GM21576 (cell line): ENCODE measurements around the gene TENT5C.

Experiments
- ATAC-seq: cut with Tn5 transposase; IDR thresholded peaks from one replicate; pipeline ENCODE4 v1.9.1; 2021; ENCODE audit warnings: mild to moderate bottlenecking, moderate library complexity; ENCODE audit not compliant: unreplicated experiment

Gene TENT5C

GRCh38 chr1:117611894-117612483 is 6.1 kb downstream of the TENT5C start:
- ATAC-seq = no peak

GRCh38 chr1:117612517-117613248 is 6.8 kb downstream of the TENT5C start:
- ATAC-seq = no peak

GRCh38 chr1:117613249-117613968 is 7.6 kb downstream of the TENT5C start:
- ATAC-seq = no peak

GRCh38 chr1:117613969-117614729 is 8.3 kb downstream of the TENT5C start:
- no peak for ATAC-seq

- ATAC-seq = peak; percentile 46
These were observed 9.6 kb downstream of the TENT5C start for GRCh38 chr1:117615474-117615873.

- no peak for ATAC-seq
These were observed 10.5 kb downstream of the TENT5C start for GRCh38 chr1:117616356-117616755.

- no peak for ATAC-seq
These were observed 11.1 kb downstream of the TENT5C start for GRCh38 chr1:117616967-117617366.

- no peak for ATAC-seq
These were observed 12.7 kb downstream of the TENT5C start for GRCh38 chr1:117618450-117619122.

GRCh38 chr1:117620440-117620839 is 14.6 kb downstream of the TENT5C start:
- no peak for ATAC-seq

- no peak for ATAC-seq
These were observed 15.5 kb downstream of the TENT5C start for GRCh38 chr1:117621316-117621715.

GRCh38 chr1:117622726-117623125 is 16.9 kb downstream of the TENT5C start:
- ATAC-seq = no peak

- no peak for ATAC-seq
These were observed 17.3 kb downstream of the TENT5C start for GRCh38 chr1:117623141-117623540.

- no peak for ATAC-seq
These were observed 17.9 kb downstream of the TENT5C start for GRCh38 chr1:117623698-117624097.

- ATAC-seq = no peak
These were observed 21.8 kb downstream of the TENT5C start for GRCh38 chr1:117627546-117628130.

GRCh38 chr1:117628343-117628742 is 22.5 kb downstream of the TENT5C start:
- no peak for ATAC-seq

GRCh38 chr1:117629625-117630422 is 24.0 kb downstream of the TENT5C start:
- ATAC-seq = no peak

GRCh38 chr1:117630423-117630998 is 24.7 kb downstream of the TENT5C start:
- no peak for ATAC-seq

- ATAC-seq = no peak
These were observed 25.7 kb downstream of the TENT5C start for GRCh38 chr1:117631359-117632160.
